Tibial nerve (tissue), 4 donors: ENCODE measurements around the gene CRHR1.

Source experiments
- CTCF ChIP-seq, 5 experiments: fragments of 200-600 bp in 3 of 5; fragments of 450-650 bp in 2 of 5; sonication (generic) in 3 of 5; IDR thresholded peaks; one replicate each; pipeline ENCODE4 v1.5.1; 2016 to 2019; ENCODE audit warnings: antibody characterized with exemption in 5 of 5, mild to moderate bottlenecking in 3 of 5, moderate library complexity in 2 of 5
- EP300 ChIP-seq, 2 donors: sonication (generic); formaldehyde crosslinking; IDR thresholded peaks; one replicate each; pipeline ENCODE4 v1.6.1; 2017; ENCODE audit warnings: antibody characterized with exemption in 2 of 2, mild to moderate bottlenecking in 1 of 2
- POLR2A ChIP-seq, 2 donors: fragments of 450-650 bp; IDR thresholded peaks; one replicate each; pipeline ENCODE4 v1.6.1; 2017; ENCODE audit warnings: antibody characterized with exemption in 2 of 2, mild to moderate bottlenecking in 2 of 2, moderate library complexity in 2 of 2

- TF ChIP-seq CTCF (IDR thresholded peaks at IDR 0.05) (no peak), POLR2A (IDR thresholded peaks at IDR 0.05) (no peak), EP300 (IDR thresholded peaks at IDR 0.05) (no peak)
Measured at GRCh38 chr17:45821147-45821546, 37.0 kb downstream of the CRHR1 start.
